Measurements from ENCODE around the gene GRIK3.

DNA sequence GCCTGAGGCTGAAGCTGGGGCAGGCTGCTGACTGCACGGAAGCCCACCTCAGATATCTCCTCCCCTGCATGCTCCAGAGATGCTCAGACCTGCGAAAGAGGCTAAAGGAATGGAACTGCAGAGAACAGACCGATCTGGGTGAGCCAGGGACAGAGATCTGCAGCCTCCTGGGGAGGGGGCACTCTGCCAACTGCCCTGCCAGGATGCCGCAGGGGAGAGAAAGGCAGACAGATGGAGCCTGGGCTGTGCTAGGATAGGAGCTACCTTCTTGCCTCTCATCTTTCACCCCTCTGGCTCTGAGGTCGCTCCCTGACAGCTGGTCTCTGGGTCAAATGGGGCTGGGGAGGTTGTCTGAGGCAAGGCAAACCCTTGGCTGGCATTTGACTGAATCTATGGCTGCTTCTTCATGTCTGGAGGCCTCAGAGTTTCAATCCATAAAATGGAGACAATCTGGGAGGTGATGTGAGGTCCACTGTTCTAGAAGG is 238.2 kb downstream of the GRIK3 start:
- TF ChIP-seq, protein P1, sequence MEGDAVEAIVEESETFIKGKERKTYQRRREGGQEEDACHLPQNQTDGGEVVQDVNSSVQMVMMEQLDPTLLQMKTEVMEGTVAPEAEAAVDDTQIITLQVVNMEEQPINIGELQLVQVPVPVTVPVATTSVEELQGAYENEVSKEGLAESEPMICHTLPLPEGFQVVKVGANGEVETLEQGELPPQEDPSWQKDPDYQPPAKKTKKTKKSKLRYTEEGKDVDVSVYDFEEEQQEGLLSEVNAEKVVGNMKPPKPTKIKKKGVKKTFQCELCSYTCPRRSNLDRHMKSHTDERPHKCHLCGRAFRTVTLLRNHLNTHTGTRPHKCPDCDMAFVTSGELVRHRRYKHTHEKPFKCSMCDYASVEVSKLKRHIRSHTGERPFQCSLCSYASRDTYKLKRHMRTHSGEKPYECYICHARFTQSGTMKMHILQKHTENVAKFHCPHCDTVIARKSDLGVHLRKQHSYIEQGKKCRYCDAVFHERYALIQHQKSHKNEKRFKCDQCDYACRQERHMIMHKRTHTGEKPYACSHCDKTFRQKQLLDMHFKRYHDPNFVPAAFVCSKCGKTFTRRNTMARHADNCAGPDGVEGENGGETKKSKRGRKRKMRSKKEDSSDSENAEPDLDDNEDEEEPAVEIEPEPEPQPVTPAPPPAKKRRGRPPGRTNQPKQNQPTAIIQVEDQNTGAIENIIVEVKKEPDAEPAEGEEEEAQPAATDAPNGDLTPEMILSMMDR (IDR thresholded peaks at IDR 0.05; ENCODE audit: low read depth, low read length, poor library complexity, severe bottlenecking): no peak
- no peak for TF ChIP-seq EZH2phosphoT487 (IDR thresholded peaks at IDR 0.05; ENCODE audit: borderline replicate concordance, low read length)

All from DOHH2 (cell line).